Measurements from ENCODE around the gene PPP2R3B. TPM values are rescaled to one million over a fixed set of nuclear protein-coding genes. Genes with fewer than 3 reads are reported as not detected.

PPP2R3B gene
- total RNA-seq, 4 donors from 2014 or later: 4.0 to 65.2 (median 13.1) TPM

DNA sequence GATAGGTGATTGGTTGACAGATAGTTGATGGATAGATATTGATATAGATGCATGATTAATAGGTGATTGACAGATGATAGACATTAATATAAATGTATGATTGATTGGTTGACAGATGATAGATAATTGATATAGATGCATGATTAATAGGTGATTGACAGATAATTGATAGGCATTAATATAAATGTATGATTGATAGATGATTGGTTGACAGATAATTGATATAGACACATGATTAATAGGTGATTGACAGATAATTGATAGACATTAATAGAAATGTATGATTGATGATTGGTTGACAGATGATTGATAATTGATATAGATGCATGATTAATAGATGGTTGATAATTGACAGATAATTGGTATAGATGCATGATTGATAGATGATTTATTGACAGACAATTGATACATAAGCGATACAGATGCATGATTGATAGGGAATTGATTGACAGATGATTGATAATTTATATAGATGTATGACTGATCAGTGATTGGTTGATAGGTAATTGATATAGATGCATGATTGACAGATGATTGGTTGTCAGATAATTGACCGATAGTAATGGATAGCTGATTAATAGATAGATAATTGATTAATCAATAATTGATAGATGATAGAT, 44.9 kb upstream of the PPP2R3B start:
- TF ChIP-seq, protein P1, sequence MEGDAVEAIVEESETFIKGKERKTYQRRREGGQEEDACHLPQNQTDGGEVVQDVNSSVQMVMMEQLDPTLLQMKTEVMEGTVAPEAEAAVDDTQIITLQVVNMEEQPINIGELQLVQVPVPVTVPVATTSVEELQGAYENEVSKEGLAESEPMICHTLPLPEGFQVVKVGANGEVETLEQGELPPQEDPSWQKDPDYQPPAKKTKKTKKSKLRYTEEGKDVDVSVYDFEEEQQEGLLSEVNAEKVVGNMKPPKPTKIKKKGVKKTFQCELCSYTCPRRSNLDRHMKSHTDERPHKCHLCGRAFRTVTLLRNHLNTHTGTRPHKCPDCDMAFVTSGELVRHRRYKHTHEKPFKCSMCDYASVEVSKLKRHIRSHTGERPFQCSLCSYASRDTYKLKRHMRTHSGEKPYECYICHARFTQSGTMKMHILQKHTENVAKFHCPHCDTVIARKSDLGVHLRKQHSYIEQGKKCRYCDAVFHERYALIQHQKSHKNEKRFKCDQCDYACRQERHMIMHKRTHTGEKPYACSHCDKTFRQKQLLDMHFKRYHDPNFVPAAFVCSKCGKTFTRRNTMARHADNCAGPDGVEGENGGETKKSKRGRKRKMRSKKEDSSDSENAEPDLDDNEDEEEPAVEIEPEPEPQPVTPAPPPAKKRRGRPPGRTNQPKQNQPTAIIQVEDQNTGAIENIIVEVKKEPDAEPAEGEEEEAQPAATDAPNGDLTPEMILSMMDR (IDR thresholded peaks at IDR 0.05): no peak
- Histone ChIP-seq H3K4me1 (no peaks in the 10 kb centered on the region), H3K27ac (no peak overlapping the region), H3K9me3 (no peaks in the 10 kb centered on the region), H3K4me3 (no peak overlapping the region), H3K27me3 (no peaks in the 10 kb centered on the region), H3K36me3 (no peaks in the 10 kb centered on the region)
- DNase-seq: no peak

DNA sequence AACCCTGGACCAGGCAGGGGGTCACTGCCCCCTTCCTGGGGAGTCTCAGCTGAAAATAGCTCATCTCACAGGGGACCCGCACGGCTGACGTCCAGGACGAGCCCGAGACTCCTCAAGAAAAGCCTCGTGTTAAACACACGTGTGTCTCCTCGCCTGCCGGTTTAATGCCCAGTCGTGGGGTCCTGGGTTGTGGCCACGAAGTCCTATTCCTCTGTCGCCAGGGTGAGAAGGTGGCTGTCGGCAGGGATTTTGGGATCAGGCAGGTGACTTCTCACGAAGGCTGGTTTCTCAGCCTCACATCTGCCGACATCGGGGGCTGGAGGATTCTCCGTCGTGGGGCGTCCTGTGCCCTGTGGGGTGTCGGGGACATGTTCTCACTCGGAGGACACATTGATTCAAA, 44.3 kb upstream of the PPP2R3B start:
- no peak for DNase-seq
- Histone ChIP-seq H3K4me1 (no peaks in the 10 kb centered on the region), H3K4me3 (no peak overlapping the region), H3K27ac (no peak overlapping the region), H3K36me3 (no peaks in the 10 kb centered on the region), H3K9me3 (no peaks in the 10 kb centered on the region), H3K27me3 (no peaks in the 10 kb centered on the region)
- TF ChIP-seq, protein P1 (IDR thresholded peaks at IDR 0.05): no peak
- TF ChIP-seq POLR2A (IDR thresholded peaks at IDR 0.05): no peak

DNA sequence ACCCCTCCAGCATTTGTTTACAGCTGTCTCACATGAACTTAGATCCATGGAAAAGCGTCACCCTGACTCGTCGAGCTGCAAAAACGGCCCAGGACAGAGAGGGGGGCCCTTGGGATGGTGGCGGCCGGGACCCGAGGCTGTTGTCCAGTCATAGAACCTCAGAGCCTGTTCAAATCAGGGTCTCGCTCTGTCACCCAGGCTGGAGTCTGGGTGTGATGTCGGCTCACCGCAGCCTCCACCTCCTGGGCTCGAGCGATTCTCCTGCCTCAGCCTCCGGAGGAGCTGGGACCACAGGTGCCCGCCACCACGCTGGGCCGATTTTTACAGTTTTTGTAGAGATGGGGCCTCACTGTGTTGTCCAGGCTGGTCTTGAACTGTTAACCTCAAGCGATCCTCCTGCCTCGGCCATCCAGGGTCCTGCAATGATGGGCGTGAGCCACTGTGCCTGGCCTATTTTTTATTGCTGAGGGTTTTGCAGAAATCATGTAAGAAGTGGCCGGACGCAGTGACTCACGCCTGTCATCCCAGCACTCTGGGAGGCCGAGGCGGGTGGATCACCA, 42.6 kb upstream of the PPP2R3B start:
- H3K4me1 ChIP-seq: no peaks in the 10 kb centered on the region
- H3K9me3 ChIP-seq: no peaks in the 10 kb centered on the region
- no peak overlapping the region for H3K4me3 ChIP-seq
- no peaks in the 10 kb centered on the region for H3K36me3 ChIP-seq
- no peak for DNase-seq
- no peak overlapping the region for H3K27ac ChIP-seq
- no peaks in the 10 kb centered on the region for H3K27me3 ChIP-seq
- TF ChIP-seq, protein P1 (IDR thresholded peaks at IDR 0.05): no peak
- no peak for TF ChIP-seq POLR2A (IDR thresholded peaks at IDR 0.05)

DNA sequence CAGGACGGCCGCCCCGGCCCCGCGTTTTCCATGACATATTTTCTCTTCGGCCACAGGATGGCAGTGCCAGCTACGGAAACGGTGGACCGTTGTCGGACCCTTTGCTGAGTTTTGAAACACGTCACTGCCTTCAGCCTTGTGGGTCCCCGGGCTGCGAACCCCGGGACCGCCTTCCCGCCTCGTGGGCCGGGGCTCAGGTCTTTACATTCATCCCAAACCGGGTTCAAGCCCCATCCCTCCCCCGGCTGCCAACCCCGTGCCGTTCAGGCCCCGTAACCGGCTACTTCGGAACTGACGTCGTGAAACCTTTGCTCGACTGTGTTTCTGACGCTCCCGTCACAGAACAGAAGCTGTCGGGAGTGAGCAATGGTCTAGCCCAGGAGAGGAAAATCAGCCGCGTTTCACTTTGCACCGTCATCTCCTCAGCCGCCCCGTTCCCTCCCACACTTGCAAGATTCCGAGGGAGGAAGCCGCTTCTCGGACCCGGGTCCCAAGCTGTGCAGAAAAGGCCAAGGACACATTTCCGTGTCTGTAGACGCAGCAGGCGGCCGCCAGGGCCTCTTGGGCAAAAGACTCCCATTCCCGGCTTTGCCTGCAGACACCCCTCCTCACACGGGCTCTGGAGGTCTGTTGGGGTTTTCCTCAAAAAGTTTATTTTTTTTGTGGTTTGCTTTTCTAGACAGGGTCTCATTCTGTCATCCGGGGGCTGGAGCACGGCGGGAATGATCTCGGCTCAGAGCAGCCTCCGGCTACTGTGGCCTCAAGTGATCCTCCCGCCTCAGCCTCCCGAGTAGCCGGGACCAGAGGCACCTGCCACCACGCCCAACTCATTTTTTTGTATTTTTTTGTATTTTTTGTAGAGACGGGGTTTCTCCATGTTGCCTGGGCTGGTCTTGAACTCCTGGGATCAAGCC, 41.4 kb upstream of the PPP2R3B start:
- H3K4me1 ChIP-seq: no peaks in the 10 kb centered on the region
- H3K9me3 ChIP-seq: no peaks in the 10 kb centered on the region
- DNase-seq: no peak
- H3K4me3 ChIP-seq: peak overlapping the region in 1 of 4 donors; percentile 10
- H3K27me3 ChIP-seq: no peaks in the 10 kb centered on the region
- H3K27ac ChIP-seq: no peak overlapping the region
- no peaks in the 10 kb centered on the region for H3K36me3 ChIP-seq
- TF ChIP-seq POLR2A (IDR thresholded peaks at IDR 0.05): no peak

DNA sequence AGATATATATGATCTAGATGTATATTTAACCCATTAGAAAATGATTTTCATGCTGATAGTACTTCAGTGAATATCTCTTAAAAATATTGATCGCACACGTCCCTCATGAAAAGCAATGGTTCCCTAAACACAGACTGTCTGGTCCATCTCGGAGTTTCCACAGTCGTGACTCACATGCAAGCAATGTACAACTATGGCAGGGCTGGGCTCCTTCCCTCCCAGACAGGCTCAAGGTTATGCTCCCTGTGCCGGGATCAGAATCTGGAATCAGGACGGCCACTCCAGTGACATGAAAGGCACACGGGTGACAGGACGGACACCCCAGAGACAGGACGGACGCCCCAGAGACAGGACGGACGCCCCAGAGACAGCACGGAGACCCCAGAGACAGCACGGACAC, 40.2 kb upstream of the PPP2R3B start:
- Histone ChIP-seq H3K4me1 (no peaks in the 10 kb centered on the region), H3K27ac (no peak overlapping the region), H3K4me3 (no peak overlapping the region), H3K9me3 (no peaks in the 10 kb centered on the region), H3K27me3 (no peaks in the 10 kb centered on the region), H3K36me3 (no peaks in the 10 kb centered on the region)
- no peak for DNase-seq
- no peak for TF ChIP-seq POLR2A (IDR thresholded peaks at IDR 0.05)
- TF ChIP-seq, protein P1 (IDR thresholded peaks at IDR 0.05): no peak

DNA sequence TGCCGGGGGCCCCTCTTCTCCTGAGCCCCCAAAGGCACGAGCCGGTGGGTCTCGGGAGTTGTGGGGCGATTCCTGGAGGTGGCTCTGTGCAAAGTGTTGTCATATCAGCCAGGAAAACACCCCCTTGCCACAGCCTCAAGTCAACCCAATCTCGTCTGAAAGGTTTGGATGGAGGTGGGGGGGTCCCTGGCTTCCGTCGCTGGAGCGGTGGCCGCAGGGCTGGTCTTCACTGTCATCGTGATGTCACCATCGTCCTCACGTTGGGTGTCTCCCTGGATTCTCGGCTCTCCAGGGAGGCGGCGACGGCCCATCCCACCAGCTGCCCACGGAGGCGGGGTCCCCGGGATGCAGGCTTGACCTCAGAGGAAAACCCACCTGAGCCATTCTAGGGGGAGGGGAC, 38.3 kb upstream of the PPP2R3B start:
- Histone ChIP-seq H3K27ac (no peak overlapping the region), H3K4me3 (no peak overlapping the region), H3K4me1 (no peaks in the 10 kb centered on the region), H3K36me3 (no peaks in the 10 kb centered on the region), H3K9me3 (no peaks in the 10 kb centered on the region), H3K27me3 (no peaks in the 10 kb centered on the region)
- TF ChIP-seq, protein P1 (IDR thresholded peaks at IDR 0.05): no peak
- TF ChIP-seq POLR2A (IDR thresholded peaks at IDR 0.05): no peak
- no peak for DNase-seq

Measured in Peyer's patch (tissue), 4 donors.